GM23248 (cell line): ENCODE results near the gene CR1. TPM values are rescaled to one million over a fixed set of nuclear protein-coding genes. Genes with fewer than 3 reads are reported as not detected.

Experiments used
- DNase-seq: peaks from one replicate; pipeline ENCODE4 v3.0.0-alpha.2; 2015
- H2AFZ ChIP-seq: fragments of 200-600 bp; sonication (generic); 2 replicates; pipeline ENCODE4 v1.6.1; 2016; ENCODE audit warnings: antibody characterized with exemption
- H3F3A ChIP-seq: fragments of 200-600 bp; sonication (generic); 2 replicates; pipeline ENCODE4 v1.6.1; 2016; ENCODE audit warnings: mild to moderate bottlenecking, antibody characterized with exemption, mixed run types; ENCODE audit not compliant: insufficient read depth
- H3K27ac ChIP-seq: fragments of 200-600 bp; sonication (generic); 2 replicates; pipeline ENCODE4 v1.5.1; 2016; ENCODE audit warnings: mild to moderate bottlenecking
- H3K27me3 ChIP-seq: fragments of 200-600 bp; sonication (generic); replicated peaks from 2 replicates; pipeline ENCODE4 v1.6.1; 2016; ENCODE audit warnings: mild to moderate bottlenecking; ENCODE audit not compliant: insufficient read depth
- H3K36me3 ChIP-seq: fragments of 200-600 bp; sonication (generic); 2 replicates; pipeline ENCODE4 v1.6.1; 2016; ENCODE audit warnings: low read depth, mild to moderate bottlenecking
- H3K4me1 ChIP-seq: fragments of 200-600 bp; sonication (generic); 2 replicates; pipeline ENCODE4 v1.6.1; 2016; ENCODE audit warnings: mild to moderate bottlenecking; ENCODE audit not compliant: insufficient read depth
- H3K4me2 ChIP-seq: fragments of 200-600 bp; sonication (generic); one replicate; pipeline ENCODE4 v1.6.1; 2016; ENCODE audit warnings: mild to moderate bottlenecking; ENCODE audit not compliant: unreplicated experiment
- H3K4me3 ChIP-seq: fragments of 200-600 bp; sonication (generic); 2 replicates; pipeline ENCODE4 v1.5.1; 2016; ENCODE audit warnings: mild to moderate bottlenecking
- H3K79me2 ChIP-seq: fragments of 200-600 bp; sonication (generic); 2 replicates; pipeline ENCODE4 v1.6.1; 2016; ENCODE audit warnings: mild to moderate bottlenecking; ENCODE audit not compliant: insufficient read depth
- H3K9ac ChIP-seq: fragments of 200-600 bp; sonication (generic); 2 replicates; pipeline ENCODE4 v1.6.1; 2016; ENCODE audit warnings: mild to moderate bottlenecking
- H3K9me2 ChIP-seq: fragments of 200-600 bp; sonication (generic); 2 replicates; pipeline ENCODE4 v1.6.1; 2016; ENCODE audit warnings: mixed run types, mild to moderate bottlenecking, moderate library complexity; ENCODE audit not compliant: insufficient read depth
- H3K9me3 ChIP-seq: fragments of 200-600 bp; sonication (generic); one replicate; pipeline ENCODE4 v1.6.1; 2017; ENCODE audit warnings: low read depth
- H4K20me1 ChIP-seq: fragments of 200-600 bp; sonication (generic); 2 replicates; pipeline ENCODE4 v1.6.0; 2016; ENCODE audit not compliant: insufficient read depth
- EZH2 ChIP-seq: fragments of 200-600 bp; sonication (generic); IDR thresholded peaks from 2 replicates; pipeline ENCODE4 v1.6.1; 2018; ENCODE audit warnings: antibody characterized with exemption, mild to moderate bottlenecking; ENCODE audit not compliant: insufficient read depth, poor library complexity, severe bottlenecking
- EZH2phosphoT487 ChIP-seq: fragments of 200-600 bp; sonication (generic); IDR thresholded peaks from 2 replicates; pipeline ENCODE4 v1.6.1; 2018; ENCODE audit warnings: antibody characterized with exemption, moderate library complexity, mild to moderate bottlenecking, low read depth; ENCODE audit not compliant: insufficient read depth
- WGBS, 2 experiments: methylation state at CpG; one replicate each; pipeline ENCODE4 v1.1.6; 2015 to 2017; ENCODE audit warnings: low lambda C conversion rate in 2 of 2, low coverage in 1 of 2; ENCODE audit errors: missing lambda C conversion rate in 2 of 2; 5-methylcytosine and 5-hydroxymethylcytosine counted together
- in situ Hi-C: fragments of 300-500 bp; cut with MboI; formaldehyde crosslinking; loops from 2 replicates; pipeline ENCODE4 v1.15.0; 2020
- polyA plus RNA-seq: library from polyadenylated mRNA; unstranded; fragments of >200 nt; fragmentation: Nextera tagmentation; extraction: Ambion mirVana; gene quantifications from 2 replicates; pipeline ENCODE4 v1.2.1, GENCODE V29; 2016
- total RNA-seq: library from RNA; depleted of rRNA; stranded (reverse); fragments of >200 nt; shearing (Covaris generic); gene quantifications from 2 replicates; pipeline ENCODE4 v1.2.3, GENCODE V29; 2014

Gene CR1
- total and polyA plus RNA-seq, 2 experiments from 2014 or later: not detected

DNA sequence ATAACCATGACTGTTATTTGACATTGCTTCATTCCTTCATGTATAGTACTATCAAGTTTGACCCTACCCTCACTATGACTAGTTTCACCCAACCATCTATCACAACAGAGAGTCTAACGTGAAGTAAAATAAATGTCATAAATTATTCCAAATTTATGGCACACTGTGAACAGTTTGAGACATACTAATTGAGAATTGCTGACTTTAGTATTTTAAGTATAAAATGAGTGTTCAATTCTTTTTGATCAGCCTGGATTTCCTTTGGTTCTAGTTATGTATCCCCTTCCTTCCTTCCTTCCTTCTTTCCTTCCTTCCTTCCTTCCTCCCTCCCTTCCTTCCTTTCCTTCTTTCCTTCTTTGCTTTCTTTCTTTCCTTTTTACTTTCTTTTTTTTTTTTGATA, 14.5 kb downstream of the CR1 start:
- Histone ChIP-seq H3K79me2 (no peaks in the 10 kb centered on the region), H3K36me3 (no peaks in the 10 kb centered on the region), H3K4me1 (no peaks in the 10 kb centered on the region), H3K9me2 (no peaks in the 10 kb centered on the region), H3K4me3 (no peak overlapping the region), H3K9me3 (no peaks in the 10 kb centered on the region), H2AFZ (no peak overlapping the region), H3K27ac (no peak overlapping the region), H3F3A (no peaks in the 10 kb centered on the region), H3K4me2 (no peak overlapping the region), H3K27me3 (no peaks in the 10 kb centered on the region), H4K20me1 (no peaks in the 10 kb centered on the region), H3K9ac (no peak overlapping the region)
- in situ Hi-C loops: no loop called here
- no peak for DNase-seq
- WGBS, 2 experiments: 19 to 27% methylated on average over 1 of the region's 1 CpG
- no peak for TF ChIP-seq EZH2
- TF ChIP-seq EZH2phosphoT487: no peak

DNA sequence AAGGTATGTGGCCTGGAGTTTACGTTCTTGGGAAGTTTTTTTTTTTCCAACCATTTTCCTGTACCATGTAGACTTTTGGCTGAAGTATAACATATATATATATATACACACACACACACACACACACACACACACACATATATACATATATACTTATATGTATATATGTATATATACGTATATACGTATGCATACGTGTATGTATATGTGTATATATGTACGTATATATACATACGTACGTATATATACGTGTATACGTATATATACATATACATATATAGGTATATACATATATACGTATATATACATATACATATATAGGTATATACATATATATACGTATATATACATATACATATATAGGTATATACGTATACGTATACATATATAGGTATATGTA, 18.9 kb downstream of the CR1 start:
- Histone ChIP-seq H3K9me2 (no peaks in the 10 kb centered on the region), H3K79me2 (no peaks in the 10 kb centered on the region), H3F3A (no peaks in the 10 kb centered on the region), H3K4me1 (no peaks in the 10 kb centered on the region), H3K4me3 (no peak overlapping the region), H3K9me3 (no peaks in the 10 kb centered on the region), H4K20me1 (no peaks in the 10 kb centered on the region), H3K27me3 (no peaks in the 10 kb centered on the region), H3K27ac (no peak overlapping the region), H3K9ac (no peak overlapping the region), H3K36me3 (no peaks in the 10 kb centered on the region), H3K4me2 (no peak overlapping the region), H2AFZ (no peak overlapping the region)
- no peak for DNase-seq
- no peak for TF ChIP-seq EZH2
- no peak for TF ChIP-seq EZH2phosphoT487
- 81 to 90% methylated on average over 6 to 13 of the region's 13 CpGs for WGBS, 2 experiments
- in situ Hi-C loops: no loop called here

DNA sequence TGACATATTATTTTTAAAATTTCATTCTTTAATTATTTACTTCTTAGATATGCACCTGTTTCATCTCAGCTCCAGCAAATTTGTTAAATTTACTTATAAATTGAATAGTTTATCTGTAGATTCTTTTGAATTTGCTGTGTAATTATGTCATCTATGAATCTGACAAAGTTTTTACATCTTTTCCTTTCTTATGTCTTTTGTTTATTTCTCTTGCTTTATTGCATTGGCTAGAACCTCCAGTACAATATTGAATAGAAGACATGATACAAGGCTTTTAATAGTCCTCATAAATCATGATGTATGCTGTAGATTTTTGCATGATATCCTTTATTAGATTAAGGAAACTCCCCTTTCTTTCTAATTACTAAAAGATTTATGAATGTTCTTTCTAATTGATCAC, 20.8 kb downstream of the CR1 start:
- H3F3A ChIP-seq: no peaks in the 10 kb centered on the region
- H3K27me3 ChIP-seq: no peaks in the 10 kb centered on the region
- H3K4me1 ChIP-seq: no peaks in the 10 kb centered on the region
- H3K79me2 ChIP-seq: no peaks in the 10 kb centered on the region
- DNase-seq: no peak
- TF ChIP-seq EZH2phosphoT487: no peak
- H2AFZ ChIP-seq: no peak overlapping the region
- H3K9me2 ChIP-seq: no peaks in the 10 kb centered on the region
- no peaks in the 10 kb centered on the region for H3K9me3 ChIP-seq
- in situ Hi-C loops: no loop called here
- H3K9ac ChIP-seq: no peak overlapping the region
- no peak overlapping the region for H3K4me3 ChIP-seq
- no peak overlapping the region for H3K27ac ChIP-seq
- H4K20me1 ChIP-seq: no peaks in the 10 kb centered on the region
- H3K36me3 ChIP-seq: no peaks in the 10 kb centered on the region
- H3K4me2 ChIP-seq: no peak overlapping the region

DNA sequence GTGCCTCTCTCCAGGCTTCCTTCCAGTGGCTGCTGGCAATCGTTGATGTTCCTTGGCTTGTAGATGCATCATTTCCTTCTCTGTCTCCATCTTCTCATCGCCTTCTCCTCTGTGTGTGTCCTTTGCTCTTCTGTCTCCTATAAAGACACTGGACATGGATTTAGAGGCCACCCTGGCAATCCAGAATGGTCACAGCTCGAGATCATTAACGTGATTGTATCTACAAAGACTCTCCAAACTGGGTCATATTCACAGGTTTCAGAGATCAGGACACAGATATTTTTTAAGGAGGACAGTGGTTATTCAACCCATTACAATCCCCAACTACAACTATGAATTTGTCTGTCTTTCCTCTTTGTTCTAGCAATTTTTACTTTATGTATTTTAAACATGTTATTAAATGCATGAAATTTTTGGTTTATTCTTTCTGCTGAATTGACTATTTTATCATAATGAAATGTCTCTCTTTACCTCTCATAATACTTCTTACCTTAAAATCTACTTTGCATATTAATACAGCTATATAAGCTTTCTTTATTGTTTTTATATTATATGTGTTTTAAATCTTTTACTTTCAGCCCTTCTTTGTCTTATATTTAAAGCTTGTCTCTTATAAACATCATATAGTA, 22.8 kb downstream of the CR1 start:
- in situ Hi-C loops: no loop called here
- 14 to 18% methylated on average over 4 of the region's 4 CpGs for WGBS, 2 experiments

More for the DNA sequence above, 22.8 kb downstream of the CR1 start:
- Histone ChIP-seq H3K79me2 (no peaks in the 10 kb centered on the region), H3K4me3 (no peak overlapping the region), H3K36me3 (no peaks in the 10 kb centered on the region), H4K20me1 (no peaks in the 10 kb centered on the region), H3K9me3 (no peaks in the 10 kb centered on the region), H3K27me3 (no peaks in the 10 kb centered on the region), H3F3A (no peaks in the 10 kb centered on the region), H3K9ac (no peak overlapping the region), H3K9me2 (no peaks in the 10 kb centered on the region), H3K4me2 (no peak overlapping the region), H3K27ac (no peak overlapping the region), H3K4me1 (no peaks in the 10 kb centered on the region), H2AFZ (peak overlapping the region; percentile 42; the same call in 1 of the 2 replicates)
- no peak for TF ChIP-seq EZH2phosphoT487
- TF ChIP-seq EZH2: no peak
- no peak for DNase-seq
